Right ventricle myocardium superior (tissue), 1 donor: ENCODE measurements around the gene DOCK1. TPM values are rescaled to one million over a fixed set of nuclear protein-coding genes. Genes with fewer than 3 reads are reported as not detected.

Source experiments
- ATAC-seq: fragments of 200-7000 bp; cut with Tn5 transposase; one replicate; pipeline ENCODE4 v1.9.1; 2020; ENCODE audit warnings: mild to moderate bottlenecking; ENCODE audit not compliant: poor library complexity
- DNase-seq: peaks from one replicate; pipeline ENCODE4 v3.0.0-alpha.2; 2020
- intact Hi-C: fragments of 100-400 bp; cut with DNase I; formaldehyde crosslinking; loops from one replicate; pipeline ENCODE4 v1.11.2; 2022
- total RNA-seq: library from RNA; stranded (reverse); fragmentation: NEBNext Ultra II Directional; extraction: Animal tissue kit (Norgen Biotek cat#: 25700); gene quantifications from one replicate; pipeline ENCODE4 v1.2.1, GENCODE V29; 2021
- donor health status: DM: no; HTN: yes; CAD: no; lungs with severe emphysema.

DOCK1 gene
- total RNA-seq, 1 donor from 2014 or later, result 14.3 TPM

GRCh38 chr10:127458016-127458810, 553.0 kb downstream of the DOCK1 start:
- DNase-seq (no peak), ATAC-seq (no peak)
- intact Hi-C loops, result no loop called here

- ATAC-seq, result no peak
These were observed 553.6 kb downstream of the DOCK1 start for GRCh38 chr10:127458829-127459228.

GRCh38 chr10:127459918-127460317, 554.7 kb downstream of the DOCK1 start:
- no peak for DNase-seq
- no peak for ATAC-seq
- intact Hi-C loops, result no loop called here

More at GRCh38 chr10:127458829-127459228, 553.6 kb downstream of the DOCK1 start:
- no peak for DNase-seq
- intact Hi-C loops, result no loop called here

GRCh38 chr10:127462643-127463295, 557.5 kb downstream of the DOCK1 start:
- intact Hi-C loops, result no loop called here
- ATAC-seq (no peak), DNase-seq (no peak)

- intact Hi-C loops, result no loop called here
- ATAC-seq (no peak), DNase-seq (no peak)
These were observed 558.3 kb downstream of the DOCK1 start for GRCh38 chr10:127463548-127463947.

- intact Hi-C loops, result no loop called here
- ATAC-seq (no peak), DNase-seq (no peak)
These were observed 559.3 kb downstream of the DOCK1 start for GRCh38 chr10:127464561-127464960.

- DNase-seq (no peak), ATAC-seq (no peak)
- intact Hi-C loops, result no loop called here
These were observed 562.6 kb downstream of the DOCK1 start for GRCh38 chr10:127467811-127468210.

- intact Hi-C loops, result no loop called here
- ATAC-seq (no peak), DNase-seq (no peak)
These were observed 563.4 kb downstream of the DOCK1 start for GRCh38 chr10:127468632-127469031.

GRCh38 chr10:127470911-127471310, 565.7 kb downstream of the DOCK1 start:
- ATAC-seq (no peak), DNase-seq (no peak)
- intact Hi-C loops, result no loop called here

GRCh38 chr10:127472976-127473375, 567.7 kb downstream of the DOCK1 start:
- intact Hi-C loops, result no loop called here

GRCh38 chr10:127474501-127474900, 569.3 kb downstream of the DOCK1 start:
- no peak for ATAC-seq
- no peak for DNase-seq
- intact Hi-C loops, result no loop called here

More at GRCh38 chr10:127472976-127473375, 567.7 kb downstream of the DOCK1 start:
- DNase-seq (no peak), ATAC-seq (no peak)

- intact Hi-C loops, result no loop called here
- DNase-seq (no peak), ATAC-seq (no peak)
These were observed 580.1 kb downstream of the DOCK1 start for GRCh38 chr10:127485153-127485857.

- ATAC-seq (no peak), DNase-seq (no peak)
- intact Hi-C loops, result no loop called here
These were observed 581.1 kb downstream of the DOCK1 start for GRCh38 chr10:127486355-127486754.

GRCh38 chr10:127492607-127493250, 587.5 kb downstream of the DOCK1 start:
- ATAC-seq (no peak), DNase-seq (no peak)
- intact Hi-C loops, result no loop called here

- no peak for ATAC-seq
- intact Hi-C loops, result no loop called here
- DNase-seq, result no peak
These were observed 590.8 kb downstream of the DOCK1 start for GRCh38 chr10:127496035-127496434.

GRCh38 chr10:127497685-127498084, 592.5 kb downstream of the DOCK1 start:
- intact Hi-C loops, result no loop called here
- DNase-seq, result no peak
- ATAC-seq, result no peak

- no peak for DNase-seq
- no peak for ATAC-seq
- intact Hi-C loops, result no loop called here
These were observed 592.9 kb downstream of the DOCK1 start for GRCh38 chr10:127498087-127498486.

- ATAC-seq (no peak), DNase-seq (no peak)
- intact Hi-C loops, result no loop called here
These were observed 594.9 kb downstream of the DOCK1 start for GRCh38 chr10:127500127-127500526.
